Central memory CD4-positive, alpha-beta T cell (primary cell): ENCODE results near the gene IAH1.

Source experiments
- DNase-seq: peaks from one replicate; pipeline ENCODE4 v3.0.0; 2022

The IAH1 gene

DNA sequence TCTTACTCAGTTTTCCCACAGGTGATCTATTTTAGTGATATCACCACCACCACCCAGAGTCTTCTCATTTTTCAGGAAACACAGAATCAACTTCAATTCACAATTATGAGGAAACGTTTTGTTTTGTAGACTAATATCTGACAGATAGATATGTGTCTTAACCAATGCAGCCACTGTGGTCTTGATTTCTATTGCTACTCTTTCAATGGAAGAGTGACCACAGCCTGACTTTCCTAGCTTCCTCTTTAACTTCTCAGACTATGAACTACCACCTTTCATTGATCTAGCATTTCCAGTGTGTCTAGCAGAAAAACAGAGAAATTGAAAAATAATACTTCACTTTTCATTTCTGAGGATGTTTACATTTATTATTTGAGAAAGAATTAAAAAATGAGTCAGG lies 60.8 kb downstream of the IAH1 start:
- DNase-seq, result no peak

DNA sequence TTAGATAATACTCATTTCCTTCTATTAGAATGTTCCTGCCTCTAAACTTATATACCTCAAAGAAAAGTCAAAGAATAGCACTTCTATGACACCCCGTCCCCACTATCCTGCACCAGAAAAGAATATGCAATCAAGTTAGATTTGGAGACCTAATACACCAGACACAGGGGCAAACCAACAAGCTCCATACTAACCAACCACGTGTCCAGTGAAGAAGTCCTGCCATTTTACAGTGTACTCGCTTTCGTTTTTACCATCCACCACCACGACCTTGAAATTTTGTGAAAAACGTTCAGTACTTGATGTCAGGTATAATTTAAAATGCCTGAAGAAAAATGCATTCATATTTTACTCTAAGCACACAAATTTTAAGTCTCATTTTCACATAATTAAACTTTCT lies 62.2 kb downstream of the IAH1 start:
- DNase-seq, result no peak

DNA sequence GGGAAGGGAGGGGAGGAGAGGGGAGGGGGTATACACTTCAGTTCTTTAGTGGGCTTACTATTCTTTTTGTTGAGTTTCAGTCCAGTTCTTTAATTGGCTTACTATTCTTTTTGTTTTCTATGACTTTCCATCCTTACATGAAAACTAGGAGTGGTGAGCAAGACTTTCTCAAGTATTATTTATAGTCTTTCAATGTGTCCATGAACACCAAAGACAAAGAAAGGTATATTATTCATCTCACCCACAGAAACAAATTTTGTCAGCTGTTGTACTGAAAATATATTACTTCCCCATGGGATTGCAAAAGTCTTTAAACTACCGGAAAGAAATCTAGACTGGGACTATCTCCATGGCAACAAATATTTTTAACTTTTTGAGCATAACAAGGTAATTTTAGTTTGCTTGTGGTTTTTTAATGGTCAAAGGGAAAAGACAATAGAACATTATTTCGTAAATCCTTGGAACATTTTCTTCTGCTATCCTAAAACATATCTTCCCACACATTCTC lies 63.7 kb downstream of the IAH1 start:
- DNase-seq, result no peak
